ENCODE data around the gene IGSF9B.

Gene IGSF9B

GRCh38 chr11:133921513-133921912, 35.3 kb downstream of the IGSF9B start:
- in situ Hi-C loops (cut with MboI; ENCODE audit: low sequenced_read_pairs): no loop called here

DNA sequence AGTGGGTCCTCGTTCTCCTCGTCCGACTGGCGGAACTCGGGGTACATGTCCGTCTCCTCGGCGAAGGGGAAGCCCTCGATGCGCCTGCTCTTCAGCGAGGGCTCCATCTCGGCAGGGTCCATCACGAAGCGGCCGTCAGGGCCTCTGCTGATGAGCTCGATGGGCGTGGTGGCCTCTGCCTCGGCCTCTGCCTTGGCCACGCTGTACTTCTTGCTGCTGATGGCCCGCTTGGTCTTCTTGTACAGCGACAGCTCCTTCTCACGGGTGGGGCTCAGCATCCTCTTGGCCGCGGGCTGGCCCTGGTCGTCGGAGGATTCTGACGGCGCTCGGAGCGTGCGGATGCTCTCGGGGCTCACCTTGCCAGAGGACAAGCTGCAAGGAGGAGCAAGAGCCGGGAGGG, 35.7 kb downstream of the IGSF9B start:
- in situ Hi-C loops (cut with MboI; ENCODE audit: low sequenced_read_pairs): no loop called here

- in situ Hi-C loops (cut with MboI; ENCODE audit: low sequenced_read_pairs): no loop called here
Measured at GRCh38 chr11:133920109-133920990, 36.4 kb downstream of the IGSF9B start.

GRCh38 chr11:133919330-133920108, 37.2 kb downstream of the IGSF9B start:
- in situ Hi-C loops (cut with MboI; ENCODE audit: low sequenced_read_pairs): no loop called here

DNA sequence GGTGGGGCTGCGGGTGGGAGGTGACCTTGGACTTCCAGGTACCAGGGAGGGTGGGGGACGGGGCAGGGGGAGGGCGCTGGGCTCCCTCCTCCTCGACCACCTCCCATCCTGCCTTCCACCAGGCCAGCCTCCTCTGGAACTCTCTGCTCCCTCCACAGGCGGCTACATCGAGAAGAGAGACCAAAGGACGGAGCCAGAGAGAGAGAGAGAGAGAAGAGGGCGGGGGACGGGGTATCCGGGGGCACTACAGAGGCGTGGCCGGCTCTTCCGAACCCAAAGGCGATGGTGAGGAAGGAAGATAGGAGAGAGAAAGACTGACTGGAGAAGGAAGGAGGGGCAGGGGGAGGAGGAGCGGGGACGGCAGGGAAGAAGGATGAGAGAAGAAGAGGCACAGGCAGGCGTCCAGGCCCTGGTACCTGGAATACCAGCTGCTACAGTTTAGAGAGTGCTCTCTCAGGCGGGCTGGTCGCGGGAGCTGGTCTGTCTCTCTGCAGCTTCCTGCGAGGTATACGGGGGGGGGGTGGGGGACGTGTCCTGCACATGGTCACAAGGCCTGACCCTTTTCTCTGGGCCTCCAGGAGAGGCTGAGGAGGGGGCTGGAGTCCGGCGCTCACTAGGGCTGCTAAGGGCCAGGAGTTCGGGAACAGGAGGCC, 38.0 kb downstream of the IGSF9B start:
- in situ Hi-C loops (cut with MboI; ENCODE audit: low sequenced_read_pairs): no loop called here

DNA sequence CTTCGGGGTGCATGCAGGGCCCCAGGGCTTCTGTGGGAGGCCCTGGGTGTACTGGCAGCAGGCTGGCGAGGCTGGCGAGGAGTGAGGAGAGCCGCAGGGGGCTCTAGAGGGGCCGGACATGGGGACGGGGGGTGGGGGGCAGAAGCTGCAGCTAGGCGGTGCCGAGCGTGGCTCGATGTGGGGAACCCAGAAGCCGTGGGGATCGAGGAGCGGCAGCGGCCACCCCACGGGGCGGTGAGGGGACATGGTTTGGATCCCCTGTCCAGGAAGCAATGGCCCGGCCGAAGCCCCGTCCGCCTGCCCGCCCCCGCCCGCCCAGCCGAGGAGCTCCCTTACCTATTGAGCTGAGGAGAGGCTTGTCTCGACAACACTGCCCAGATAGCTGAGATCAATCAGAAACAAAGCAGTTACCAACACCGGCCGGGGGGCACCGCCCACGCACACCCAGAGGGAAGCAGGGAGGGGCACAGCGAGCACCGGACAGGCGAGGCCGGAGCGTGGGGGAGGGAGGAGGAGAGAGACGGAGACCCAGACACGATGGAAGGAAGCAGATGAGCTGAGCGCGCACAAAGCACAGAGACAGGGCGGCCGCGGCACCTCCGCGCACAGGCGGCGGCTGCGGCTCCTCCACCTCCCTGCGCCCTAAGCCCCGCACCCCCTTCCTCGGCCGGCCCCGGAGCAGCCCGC, 38.7 kb downstream of the IGSF9B start:
- in situ Hi-C loops (cut with MboI; ENCODE audit: low sequenced_read_pairs): no loop called here

DNA sequence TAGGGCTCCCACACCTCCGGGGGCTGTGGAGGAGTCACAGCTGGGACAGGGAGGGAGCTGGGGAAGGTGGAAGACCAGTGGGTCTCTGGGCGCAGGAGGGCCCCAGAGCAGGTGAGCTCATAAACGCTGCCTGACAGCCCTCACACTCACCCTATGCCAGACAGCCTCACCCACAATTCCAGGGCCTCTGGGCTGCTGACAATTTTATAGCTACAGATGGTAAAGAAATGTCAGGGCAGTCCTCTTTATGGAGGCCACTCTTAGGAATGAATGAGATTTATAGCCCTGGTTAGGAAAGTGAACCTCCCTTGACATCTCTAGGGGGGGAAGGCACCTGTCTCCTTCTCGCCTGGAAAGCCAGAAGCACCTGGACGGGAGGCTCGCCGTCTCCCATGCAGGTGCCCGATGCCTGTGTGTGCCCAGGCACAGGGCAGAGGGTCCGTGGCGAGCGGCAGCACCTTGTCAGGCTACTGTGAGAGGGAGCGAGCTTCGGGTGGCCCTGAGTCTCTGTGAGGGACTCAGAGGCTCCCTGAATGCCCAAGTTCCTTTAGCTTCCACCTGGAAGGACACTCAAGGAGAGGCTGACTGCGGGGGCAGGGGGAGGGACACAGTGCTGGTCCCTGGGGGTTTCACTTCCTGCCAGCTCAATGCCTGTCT, 39.9 kb downstream of the IGSF9B start:
- in situ Hi-C loops (cut with MboI; ENCODE audit: low sequenced_read_pairs): no loop called here

- in situ Hi-C loops (cut with MboI; ENCODE audit: low sequenced_read_pairs): no loop called here
Measured at GRCh38 chr11:133913761-133914160, 43.0 kb downstream of the IGSF9B start.

- in situ Hi-C loops (cut with MboI; ENCODE audit: low sequenced_read_pairs): no loop called here
Measured at GRCh38 chr11:133911171-133911570, 45.6 kb downstream of the IGSF9B start.

DNA sequence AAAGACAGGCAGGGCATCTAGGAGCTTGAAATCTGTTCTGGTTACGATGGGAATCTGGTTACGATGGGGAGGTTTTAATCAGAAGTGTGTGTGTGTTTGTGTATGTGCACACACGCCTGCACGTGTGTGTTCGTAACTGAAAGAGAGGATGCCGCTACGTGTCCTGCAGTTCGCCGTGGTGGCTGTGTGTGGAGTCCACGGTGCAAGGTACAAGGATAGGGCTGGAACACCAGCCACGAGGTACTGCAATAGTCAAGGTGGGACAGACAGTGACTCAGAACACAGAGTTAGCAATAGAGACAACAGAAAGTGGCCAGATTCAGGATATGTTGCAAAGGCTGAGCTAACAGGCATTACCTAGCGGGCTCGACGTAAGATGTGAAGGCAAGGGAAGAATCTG, 46.7 kb downstream of the IGSF9B start:
- in situ Hi-C loops (cut with MboI; ENCODE audit: low sequenced_read_pairs): no loop called here

DNA sequence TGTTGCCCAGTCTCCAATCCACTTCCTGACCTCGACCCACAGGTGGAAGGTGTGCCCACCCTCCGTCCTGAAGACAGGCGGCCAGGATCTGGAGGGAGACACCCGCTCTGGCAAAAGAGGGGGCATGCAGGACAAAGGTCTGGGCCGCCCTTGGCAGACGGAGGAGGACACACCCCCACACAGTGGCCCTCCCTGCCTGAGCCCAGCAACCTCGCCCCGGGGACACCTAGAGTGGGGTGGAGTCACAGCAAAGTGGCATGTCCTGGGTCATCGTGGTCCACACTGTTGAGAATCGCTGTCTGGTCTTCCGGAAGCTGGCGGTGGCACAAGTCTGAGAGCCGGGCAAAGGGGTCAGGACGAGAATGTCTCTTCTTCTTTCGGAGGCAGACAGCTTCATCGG, 47.9 kb downstream of the IGSF9B start:
- in situ Hi-C loops (cut with MboI; ENCODE audit: low sequenced_read_pairs): no loop called here

DNA sequence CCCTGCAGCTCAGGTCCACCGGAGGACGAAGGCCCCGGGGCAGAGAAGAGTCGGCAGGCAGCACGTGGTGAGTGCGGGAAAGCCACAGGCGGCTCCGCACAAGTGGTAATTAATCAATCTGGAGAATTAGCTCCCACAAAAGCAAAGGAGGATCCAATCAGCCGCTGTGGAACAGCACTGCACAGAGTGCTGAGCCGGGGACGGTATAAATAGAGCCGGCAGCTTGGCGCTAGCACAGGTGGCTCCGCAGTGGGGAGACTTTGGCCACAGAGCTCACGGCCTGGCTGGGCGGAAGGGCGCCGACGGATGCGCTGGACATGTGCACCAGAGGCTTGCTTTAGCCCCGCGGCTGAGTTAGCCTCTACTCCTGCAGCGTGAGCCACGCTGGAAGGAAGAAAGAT, 48.9 kb downstream of the IGSF9B start:
- in situ Hi-C loops (cut with MboI; ENCODE audit: low sequenced_read_pairs): no loop called here

GRCh38 chr11:133907216-133907615, 49.6 kb downstream of the IGSF9B start:
- in situ Hi-C loops (cut with MboI; ENCODE audit: low sequenced_read_pairs): no loop called here

DNA sequence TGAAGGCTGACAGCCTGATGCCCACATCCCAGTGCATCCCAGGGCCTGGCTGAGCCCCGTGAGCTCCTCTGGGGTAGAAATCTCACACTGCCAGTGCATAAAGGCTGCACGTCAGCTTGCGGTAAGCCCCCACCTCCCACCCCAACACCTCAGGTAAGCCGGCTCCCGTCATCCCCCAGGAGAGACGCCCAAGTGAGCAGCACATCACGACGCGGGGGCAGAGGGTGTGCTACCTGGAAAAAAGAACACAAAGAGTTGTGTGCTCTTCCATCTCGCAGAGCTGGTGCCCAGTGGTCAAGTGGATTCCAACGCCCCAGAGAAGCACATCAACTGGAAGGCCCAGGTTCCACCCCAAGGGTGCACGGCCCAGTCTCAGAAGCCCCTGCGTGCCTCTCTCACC, 50.0 kb downstream of the IGSF9B start:
- in situ Hi-C loops (cut with MboI; ENCODE audit: low sequenced_read_pairs): no loop called here

DNA sequence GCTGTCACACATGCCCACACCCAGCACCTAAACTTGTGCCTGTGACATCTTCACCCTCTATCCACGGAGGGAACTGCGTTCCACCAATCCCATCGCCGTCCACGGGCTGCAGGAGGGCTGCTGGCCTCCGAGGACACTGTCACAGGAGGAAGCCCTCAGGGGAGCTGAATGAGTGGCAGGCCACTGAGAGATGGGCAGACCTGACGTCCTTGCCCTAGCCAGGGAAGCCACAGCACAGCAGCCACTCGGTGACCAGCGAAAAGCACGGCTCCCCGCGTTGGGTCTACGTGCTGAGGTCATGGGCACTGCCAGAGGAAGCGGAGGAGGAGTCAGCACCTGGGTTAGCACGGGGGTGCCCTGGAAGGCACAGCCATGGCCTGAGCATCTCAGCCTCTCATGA, 50.5 kb downstream of the IGSF9B start:
- in situ Hi-C loops (cut with MboI; ENCODE audit: low sequenced_read_pairs): no loop called here

GRCh38 chr11:133905677-133906156, 51.1 kb downstream of the IGSF9B start:
- in situ Hi-C loops (cut with MboI; ENCODE audit: low sequenced_read_pairs): no loop called here

GRCh38 chr11:133904818-133905515, 51.8 kb downstream of the IGSF9B start:
- in situ Hi-C loops (cut with MboI; ENCODE audit: low sequenced_read_pairs): no loop called here

GRCh38 chr11:133903875-133904817, 52.6 kb downstream of the IGSF9B start:
- in situ Hi-C loops (cut with MboI; ENCODE audit: low sequenced_read_pairs): no loop called here

DNA sequence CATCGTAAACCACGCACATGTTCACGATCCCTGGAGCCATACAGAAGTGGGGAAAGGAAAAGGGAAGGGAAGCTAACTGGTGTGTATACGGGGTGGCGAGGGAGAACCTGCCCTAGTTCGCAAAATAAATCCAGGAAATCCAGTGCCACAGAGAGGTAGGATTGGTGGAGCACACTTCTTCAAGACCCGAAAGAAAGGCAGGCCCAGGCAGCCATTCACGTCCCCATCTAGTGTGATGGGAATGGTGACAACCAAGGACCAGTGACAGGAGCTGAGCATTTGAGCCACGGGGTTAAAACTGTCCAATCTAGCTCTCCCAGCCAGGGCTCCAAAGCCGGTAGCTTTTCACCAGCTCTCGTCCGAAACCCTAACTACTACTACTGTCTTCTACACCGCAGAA, 53.7 kb downstream of the IGSF9B start:
- in situ Hi-C loops (cut with MboI; ENCODE audit: low sequenced_read_pairs): no loop called here
